DND-41 (cell line): ENCODE measurements around the gene NUDT2.

Experiments
- ATAC-seq: fragments of 200-7000 bp; cut with Tn5 transposase; 3 replicates; pipeline ENCODE4 v1.9.1; 2021; ENCODE audit warnings: low read depth; ENCODE audit not compliant: insufficient read depth
- DNase-seq: peaks from one replicate; pipeline ENCODE4 v3.0.0-alpha.2; 2020
- H2AFZ ChIP-seq: 2 replicates; pipeline ENCODE4 v1.6.0; 2012; ENCODE audit warnings: low read depth, low read length
- H3K27ac ChIP-seq: 2 replicates; pipeline ENCODE4 v1.5.1; 2012; ENCODE audit warnings: low read length, inconsistent platforms
- H3K27me3 ChIP-seq: fragments of 200-600 bp; sonication (generic); 2 replicates; pipeline ENCODE4 v1.6.0; 2012; ENCODE audit warnings: low read length, mild to moderate bottlenecking, inconsistent platforms; ENCODE audit not compliant: insufficient read depth, poor library complexity
- H3K36me3 ChIP-seq: 2 replicates; pipeline ENCODE4 v1.5.1; 2012; ENCODE audit warnings: low read length, inconsistent platforms; ENCODE audit not compliant: insufficient read depth
- H3K4me1 ChIP-seq: 2 replicates; pipeline ENCODE4 v1.5.1; 2012; ENCODE audit warnings: mild to moderate bottlenecking, low read length; ENCODE audit not compliant: insufficient read depth
- H3K4me2 ChIP-seq: 2 replicates; pipeline ENCODE4 v1.6.0; 2012; ENCODE audit warnings: mild to moderate bottlenecking, moderate library complexity, low read length, inconsistent platforms; ENCODE audit not compliant: insufficient read depth
- H3K4me3 ChIP-seq, 2 experiments: fragments of 200-600 bp in 1 of 2; shearing (Covaris generic) in 1 of 2; 2 replicates each; pipeline ENCODE4 v1.5.1; 2012 to 2016; ENCODE audit warnings: inconsistent platforms in 2 of 2, low read length in 2 of 2, mild to moderate bottlenecking in 2 of 2, low read depth in 1 of 2, moderate library complexity in 1 of 2
- H3K79me2 ChIP-seq: 2 replicates; pipeline ENCODE4 v1.6.0; 2012; ENCODE audit warnings: low read length, inconsistent platforms; ENCODE audit not compliant: insufficient read depth
- H3K9ac ChIP-seq: 2 replicates; pipeline ENCODE4 v1.6.0; 2012; ENCODE audit warnings: low read depth, mild to moderate bottlenecking, inconsistent platforms, low read length, moderate library complexity
- H3K9me3 ChIP-seq: 2 replicates; pipeline ENCODE4 v1.5.1; 2012; ENCODE audit warnings: low read length, moderate library complexity, mild to moderate bottlenecking, inconsistent platforms; ENCODE audit not compliant: insufficient read depth, severe bottlenecking
- H4K20me1 ChIP-seq: 2 replicates; pipeline ENCODE4 v1.6.0; 2012; ENCODE audit warnings: low read length; ENCODE audit not compliant: insufficient read depth
- EZH2 ChIP-seq: IDR thresholded peaks from 3 replicates; pipeline ENCODE4 v1.6.1; 2012; ENCODE audit warnings: borderline replicate concordance, low read depth, mild to moderate bottlenecking, moderate library complexity, low read length, inconsistent platforms; ENCODE audit not compliant: severe bottlenecking
- TF ChIP-seq, protein P1 (sequence below): IDR thresholded peaks from 2 replicates; pipeline ENCODE4 v1.5.1; 2012; ENCODE audit warnings: borderline replicate concordance, low read length, moderate library complexity, mild to moderate bottlenecking; ENCODE audit not compliant: poor library complexity, severe bottlenecking; ENCODE audit errors: extremely low read depth

The NUDT2 gene

DNA sequence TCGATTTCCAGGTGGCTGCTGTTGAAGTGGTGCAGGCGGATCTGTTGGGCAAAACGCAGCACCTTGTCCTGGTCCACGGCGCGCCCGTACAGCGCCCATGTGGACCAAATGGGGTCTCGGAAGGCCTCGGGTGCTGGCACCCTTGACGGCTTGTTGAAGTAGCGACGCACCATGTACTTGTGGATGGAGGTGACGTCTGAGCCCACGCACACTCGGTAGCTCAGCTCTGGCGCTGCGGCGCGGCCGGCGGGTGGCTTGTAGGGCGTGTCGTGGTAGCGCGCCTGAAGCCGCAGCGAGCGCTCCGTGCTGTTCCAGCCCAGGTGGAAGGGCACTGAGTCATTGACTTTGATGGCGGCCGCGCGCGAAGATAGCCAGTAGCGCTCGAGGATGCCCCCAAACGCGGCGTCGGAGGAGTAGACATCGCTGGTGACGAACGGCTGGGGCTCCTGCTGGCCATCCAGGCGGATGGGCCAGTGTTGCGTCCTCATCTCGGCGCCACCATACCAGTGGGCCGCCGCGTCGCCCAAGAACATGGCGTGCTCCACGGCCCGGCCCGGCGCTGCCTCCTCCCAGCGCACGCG lies 42.6 kb downstream of the NUDT2 start:
- no peaks in the 10 kb centered on the region for H3K9me3 ChIP-seq
- no peaks in the 10 kb centered on the region for H3K79me2 ChIP-seq
- no peak overlapping the region for H3K27ac ChIP-seq
- no peaks in the 10 kb centered on the region for H3K27me3 ChIP-seq
- no peak overlapping the region for H3K4me2 ChIP-seq
- DNase-seq (no peak), ATAC-seq (no peak)
- H2AFZ ChIP-seq, result no peak overlapping the region
- 0 out of 2 replicates have a peak, but pooled peaks cover 7% of the 10 kb centered on the region for H4K20me1 ChIP-seq
- no peaks in the 10 kb centered on the region for H3K36me3 ChIP-seq
- TF ChIP-seq EZH2, result no peak
- TF ChIP-seq, protein P1, sequence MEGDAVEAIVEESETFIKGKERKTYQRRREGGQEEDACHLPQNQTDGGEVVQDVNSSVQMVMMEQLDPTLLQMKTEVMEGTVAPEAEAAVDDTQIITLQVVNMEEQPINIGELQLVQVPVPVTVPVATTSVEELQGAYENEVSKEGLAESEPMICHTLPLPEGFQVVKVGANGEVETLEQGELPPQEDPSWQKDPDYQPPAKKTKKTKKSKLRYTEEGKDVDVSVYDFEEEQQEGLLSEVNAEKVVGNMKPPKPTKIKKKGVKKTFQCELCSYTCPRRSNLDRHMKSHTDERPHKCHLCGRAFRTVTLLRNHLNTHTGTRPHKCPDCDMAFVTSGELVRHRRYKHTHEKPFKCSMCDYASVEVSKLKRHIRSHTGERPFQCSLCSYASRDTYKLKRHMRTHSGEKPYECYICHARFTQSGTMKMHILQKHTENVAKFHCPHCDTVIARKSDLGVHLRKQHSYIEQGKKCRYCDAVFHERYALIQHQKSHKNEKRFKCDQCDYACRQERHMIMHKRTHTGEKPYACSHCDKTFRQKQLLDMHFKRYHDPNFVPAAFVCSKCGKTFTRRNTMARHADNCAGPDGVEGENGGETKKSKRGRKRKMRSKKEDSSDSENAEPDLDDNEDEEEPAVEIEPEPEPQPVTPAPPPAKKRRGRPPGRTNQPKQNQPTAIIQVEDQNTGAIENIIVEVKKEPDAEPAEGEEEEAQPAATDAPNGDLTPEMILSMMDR, result no peak
- H3K9ac ChIP-seq, result no peak overlapping the region
- no peak overlapping the region for H3K4me3 ChIP-seq
- peaks cover 17% of the 10 kb centered on the region for H3K4me1 ChIP-seq

DNA sequence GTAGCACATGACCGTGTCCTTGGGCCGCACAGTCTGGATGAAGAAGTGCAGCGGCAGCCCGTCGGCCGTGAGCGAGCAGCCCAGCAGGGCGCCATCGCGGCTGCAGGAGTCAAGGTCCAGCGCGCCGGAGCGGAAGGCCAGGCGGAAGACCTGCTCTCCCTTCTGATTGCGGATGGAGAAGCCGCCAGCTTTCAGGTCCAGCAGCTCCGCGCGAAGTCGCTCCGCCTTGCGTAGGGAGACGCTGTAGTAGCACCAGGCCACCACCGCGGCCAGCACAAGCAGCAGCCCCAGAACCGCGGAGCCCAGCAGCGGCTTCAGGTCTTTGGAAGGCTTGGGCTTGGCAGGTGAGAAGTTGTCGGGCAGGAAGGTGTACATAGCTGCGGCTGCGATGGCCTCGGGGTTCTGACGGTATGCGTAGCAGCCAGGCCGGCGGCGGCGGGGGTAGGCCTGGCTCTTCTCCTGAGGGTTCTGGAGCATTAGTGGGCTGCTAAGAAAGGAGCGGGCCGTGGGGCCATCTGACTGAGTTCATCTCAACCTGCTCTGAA lies 43.2 kb downstream of the NUDT2 start:
- Histone ChIP-seq H3K27me3 (no peaks in the 10 kb centered on the region), H3K4me2 (no peak overlapping the region), H3K9me3 (no peaks in the 10 kb centered on the region), H3K4me1 (peaks cover 22% of the 10 kb centered on the region), H3K36me3 (no peaks in the 10 kb centered on the region), H2AFZ (no peak overlapping the region), H3K4me3 (no peak overlapping the region), H3K9ac (no peak overlapping the region), H3K27ac (no peak overlapping the region), H3K79me2 (no peaks in the 10 kb centered on the region), H4K20me1 (0 out of 2 replicates have a peak, but pooled peaks cover 7% of the 10 kb centered on the region)
- ATAC-seq (no peak), DNase-seq (no peak)
- TF ChIP-seq, protein P1, result no peak
- TF ChIP-seq EZH2, result no peak

DNA sequence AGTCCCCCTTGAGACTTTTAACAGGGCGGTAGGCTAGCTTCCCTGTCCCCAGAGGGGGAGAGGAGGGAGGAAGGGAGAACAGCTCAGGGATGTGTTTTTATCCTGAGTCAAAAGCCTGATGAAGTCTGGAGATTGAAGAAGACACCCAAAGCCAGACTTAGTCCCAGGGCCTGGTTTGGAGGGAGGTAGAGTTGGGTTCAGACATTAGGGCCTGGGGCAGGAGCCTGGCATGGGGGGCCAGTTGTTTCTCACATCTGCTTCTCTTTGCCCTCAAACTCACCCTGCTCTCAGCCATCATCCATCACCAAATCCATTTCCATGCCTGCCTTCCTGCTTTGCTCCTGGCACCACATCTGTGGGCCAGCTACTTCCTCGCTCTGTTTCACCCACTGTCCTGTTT lies 44.4 kb downstream of the NUDT2 start:
- H3K9me3 ChIP-seq, result no peaks in the 10 kb centered on the region
- H3K4me2 ChIP-seq, result no peak overlapping the region
- DNase-seq (no peak), ATAC-seq (no peak)
- no peak overlapping the region for H3K4me3 ChIP-seq
- peaks cover 22% of the 10 kb centered on the region for H3K4me1 ChIP-seq
- H3K27ac ChIP-seq, result no peak overlapping the region
- TF ChIP-seq, protein P1, result no peak
- no peak for TF ChIP-seq EZH2
- H3K9ac ChIP-seq, result no peak overlapping the region
- no peaks in the 10 kb centered on the region for H3K79me2 ChIP-seq
- H4K20me1 ChIP-seq, result 0 out of 2 replicates have a peak, but pooled peaks cover 7% of the 10 kb centered on the region
- no peaks in the 10 kb centered on the region for H3K27me3 ChIP-seq
- no peak overlapping the region for H2AFZ ChIP-seq
- H3K36me3 ChIP-seq, result no peaks in the 10 kb centered on the region

DNA sequence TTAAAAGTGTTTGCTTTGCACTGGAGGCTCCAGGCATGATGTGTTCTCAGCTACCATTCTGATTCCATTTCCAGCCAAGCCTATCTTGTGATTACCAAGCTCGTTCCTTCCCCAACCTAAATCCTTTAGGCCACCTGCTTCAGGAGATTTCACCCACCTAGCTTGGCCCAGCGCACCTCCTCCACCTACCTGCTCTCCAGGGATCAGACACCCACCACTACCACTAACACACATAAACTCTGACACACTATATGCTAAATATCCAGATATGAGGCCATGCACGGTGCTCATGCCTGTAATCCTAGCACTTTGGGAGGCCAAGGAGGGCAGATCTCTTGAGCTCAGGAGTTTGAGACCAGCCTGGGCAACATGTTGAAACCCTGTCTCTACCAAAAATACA lies 45.0 kb downstream of the NUDT2 start:
- Histone ChIP-seq H4K20me1 (0 out of 2 replicates have a peak, but pooled peaks cover 7% of the 10 kb centered on the region), H3K4me1 (peaks cover 27% of the 10 kb centered on the region), H3K9me3 (no peaks in the 10 kb centered on the region), H3K36me3 (no peaks in the 10 kb centered on the region), H3K27me3 (no peaks in the 10 kb centered on the region), H2AFZ (no peak overlapping the region), H3K27ac (no peak overlapping the region), H3K4me2 (no peak overlapping the region), H3K9ac (no peak overlapping the region), H3K79me2 (no peaks in the 10 kb centered on the region), H3K4me3 (no peak overlapping the region)
- ATAC-seq, result no peak
- no peak for DNase-seq
- TF ChIP-seq EZH2, result no peak
- TF ChIP-seq, protein P1, result no peak
